Renal cortical epithelial cell (primary cell): ENCODE results near the gene GPC5. TPM values are rescaled to one million over a fixed set of nuclear protein-coding genes. Genes with fewer than 3 reads are reported as not detected.
A peak's percentile ranks its signal among the peaks of the same experiment; 100 is the strongest.

ENCODE experiments used
- DNase-seq: peaks from one replicate; pipeline ENCODE4 v3.0.0-alpha.2; 2011; ENCODE audit warnings: low read depth
- total RNA-seq: library from RNA; depleted of rRNA; stranded (reverse); fragments of >200 nt; gene quantifications from 2 replicates; pipeline ENCODE4 v1.2.3, GENCODE V29; 2014

Gene GPC5
- total RNA-seq, 1 donor from 2014 or later, result 0.75 TPM

- no peak for DNase-seq
These were observed 956.8 kb downstream of the GPC5 start for GRCh38 chr13:92355213-92355612.

- no peak for DNase-seq
These were observed 964.3 kb downstream of the GPC5 start for GRCh38 chr13:92362717-92363116.

GRCh38 chr13:92365904-92366303, 967.5 kb downstream of the GPC5 start:
- DNase-seq, result no peak

GRCh38 chr13:92377396-92377795, 979.0 kb downstream of the GPC5 start:
- no peak for DNase-seq

- no peak for DNase-seq
These were observed 981.0 kb downstream of the GPC5 start for GRCh38 chr13:92379371-92379770.

GRCh38 chr13:92384410-92384809, 986.0 kb downstream of the GPC5 start:
- no peak for DNase-seq

GRCh38 chr13:92387245-92387644, 988.8 kb downstream of the GPC5 start:
- no peak for DNase-seq

- DNase-seq, result no peak
These were observed 991.8 kb downstream of the GPC5 start for GRCh38 chr13:92390217-92390616.

GRCh38 chr13:92403606-92404005, 1005.2 kb downstream of the GPC5 start:
- DNase-seq, result no peak

GRCh38 chr13:92407858-92408257, 1009.4 kb downstream of the GPC5 start:
- DNase-seq, result no peak

- DNase-seq, result no peak
These were observed 1014.1 kb downstream of the GPC5 start for GRCh38 chr13:92412481-92412880.

- no peak for DNase-seq
These were observed 1014.6 kb downstream of the GPC5 start for GRCh38 chr13:92412996-92413395.

GRCh38 chr13:92413452-92413851, 1015.0 kb downstream of the GPC5 start:
- no peak for DNase-seq

- DNase-seq, result no peak
These were observed 1016.4 kb downstream of the GPC5 start for GRCh38 chr13:92414851-92415250.

- no peak for DNase-seq
These were observed 1017.4 kb downstream of the GPC5 start for GRCh38 chr13:92415781-92416180.

- no peak for DNase-seq
These were observed 1020.5 kb downstream of the GPC5 start for GRCh38 chr13:92418818-92419412.

- DNase-seq, result no peak
These were observed 1030.8 kb downstream of the GPC5 start for GRCh38 chr13:92429231-92429630.

- DNase-seq, result no peak
These were observed 1035.0 kb downstream of the GPC5 start for GRCh38 chr13:92433386-92433785.

- DNase-seq, result peak; percentile 15
These were observed 1035.5 kb downstream of the GPC5 start for GRCh38 chr13:92433963-92434362.

- DNase-seq, result no peak
These were observed 1038.5 kb downstream of the GPC5 start for GRCh38 chr13:92436924-92437323.

- DNase-seq, result no peak
These were observed 1045.8 kb downstream of the GPC5 start for GRCh38 chr13:92444244-92444643.

- no peak for DNase-seq
These were observed 1052.6 kb downstream of the GPC5 start for GRCh38 chr13:92451060-92451459.

- no peak for DNase-seq
These were observed 1054.4 kb downstream of the GPC5 start for GRCh38 chr13:92452840-92453239.

GRCh38 chr13:92459306-92459705, 1060.9 kb downstream of the GPC5 start:
- no peak for DNase-seq
